OCI-LY1 (cell line): ENCODE results near the gene ERBB3.

Experiments used
- CTCF ChIP-seq: fragments of 200-600 bp; sonication (generic), shearing (Covaris generic); IDR thresholded peaks from 2 replicates; pipeline ENCODE4 v1.5.1; 2017; ENCODE audit warnings: mild to moderate bottlenecking, antibody characterized with exemption, low read length, moderate library complexity, mixed read lengths
- EZH2 ChIP-seq: fragments of 200-600 bp; sonication (generic), shearing (Covaris generic); IDR thresholded peaks from 2 replicates; pipeline ENCODE4 v1.8.0; 2017; ENCODE audit warnings: borderline replicate concordance, mixed run types, mild to moderate bottlenecking, antibody characterized with exemption, low read length, moderate library complexity, mixed read lengths

- TF ChIP-seq CTCF (no peak), EZH2 (no peak)
Observed at GRCh38 chr12:56141946-56142784, 62.2 kb downstream of the ERBB3 start.
